Erythroblast (primary cell): ENCODE measurements around the gene APP.

Experiments
- DNase-seq, 2 experiments: peaks; one replicate each; lab custom pipeline; 2025; lab: John Stamatoyannopoulos, UW
- GATA1 ChIP-seq: IDR thresholded peaks from 2 replicates; pipeline ENCODE4 v1.6.1; 2011; ENCODE audit warnings: low read depth, mild to moderate bottlenecking, control low read depth, low read length, moderate library complexity
- POLR2A ChIP-seq: IDR thresholded peaks from 2 replicates; pipeline ENCODE4 v1.6.1; 2011; ENCODE audit warnings: mild to moderate bottlenecking, low read length

Gene APP

GRCh38 chr21:26007951-26008498, 162.5 kb downstream of the APP start:
- TF ChIP-seq POLR2A (no peak), GATA1 (no peak)
- no peak for DNase-seq

DNA sequence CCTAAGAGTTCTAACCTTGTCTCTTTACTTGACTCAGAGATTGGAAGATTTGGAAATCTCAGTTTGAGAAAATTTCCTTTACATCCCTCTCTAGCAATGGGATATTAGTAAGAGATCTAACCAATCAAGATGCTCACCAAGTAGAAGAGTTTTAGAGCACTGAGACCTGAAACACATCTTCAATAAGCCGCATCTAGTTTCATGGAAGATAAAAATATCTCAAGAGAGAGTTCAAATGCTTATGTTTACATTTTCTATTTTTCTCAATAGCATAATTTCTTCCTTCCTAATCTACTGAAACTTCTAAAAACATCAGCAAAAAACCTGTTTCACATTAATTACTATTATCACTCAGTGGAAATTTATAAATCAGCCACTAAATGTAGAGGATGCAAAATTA, 165.1 kb downstream of the APP start:
- no peak for DNase-seq
- TF ChIP-seq GATA1: no peak
- TF ChIP-seq POLR2A: no peak

DNA sequence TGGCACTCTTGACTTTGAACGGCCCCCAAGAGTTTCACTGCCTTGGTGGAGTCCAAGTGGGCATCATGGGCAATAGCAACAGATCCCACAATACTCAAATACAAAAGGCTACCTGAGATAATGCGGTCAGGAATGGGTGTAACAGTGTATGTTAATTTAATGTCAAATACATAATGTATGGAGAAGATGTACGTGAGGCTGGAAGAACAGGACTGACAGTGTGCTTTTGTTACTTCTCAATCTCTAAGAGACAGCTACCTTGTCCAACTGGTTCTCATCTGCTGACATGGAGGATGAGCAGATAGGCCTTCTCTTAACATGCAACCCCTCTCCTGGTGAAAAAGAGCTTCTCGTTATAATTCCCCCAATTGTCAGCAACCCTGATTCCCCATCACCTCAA, 167.2 kb downstream of the APP start:
- DNase-seq: no peak
- TF ChIP-seq GATA1: no peak
- no peak for TF ChIP-seq POLR2A

DNA sequence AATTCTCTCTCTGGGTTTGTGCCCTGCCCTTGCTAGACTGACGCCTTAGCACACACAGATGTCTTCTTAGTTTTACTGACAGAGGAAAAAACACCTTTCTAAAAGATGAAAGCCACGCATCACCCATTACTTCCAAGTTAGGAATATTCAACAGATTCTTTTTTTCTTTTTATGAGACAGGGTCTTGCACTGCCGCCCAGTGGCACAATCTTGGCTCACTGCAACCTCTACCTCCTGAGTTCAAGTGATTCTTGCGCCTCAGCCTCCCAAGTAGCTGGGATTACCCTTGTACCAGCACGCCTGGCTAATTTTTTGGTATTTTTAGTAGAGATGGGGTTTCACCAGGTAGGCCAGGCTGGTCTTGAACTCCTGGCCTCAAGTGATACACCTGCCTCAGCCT, 169.2 kb downstream of the APP start:
- TF ChIP-seq GATA1 (no peak), POLR2A (no peak)
- DNase-seq: no peak

DNA sequence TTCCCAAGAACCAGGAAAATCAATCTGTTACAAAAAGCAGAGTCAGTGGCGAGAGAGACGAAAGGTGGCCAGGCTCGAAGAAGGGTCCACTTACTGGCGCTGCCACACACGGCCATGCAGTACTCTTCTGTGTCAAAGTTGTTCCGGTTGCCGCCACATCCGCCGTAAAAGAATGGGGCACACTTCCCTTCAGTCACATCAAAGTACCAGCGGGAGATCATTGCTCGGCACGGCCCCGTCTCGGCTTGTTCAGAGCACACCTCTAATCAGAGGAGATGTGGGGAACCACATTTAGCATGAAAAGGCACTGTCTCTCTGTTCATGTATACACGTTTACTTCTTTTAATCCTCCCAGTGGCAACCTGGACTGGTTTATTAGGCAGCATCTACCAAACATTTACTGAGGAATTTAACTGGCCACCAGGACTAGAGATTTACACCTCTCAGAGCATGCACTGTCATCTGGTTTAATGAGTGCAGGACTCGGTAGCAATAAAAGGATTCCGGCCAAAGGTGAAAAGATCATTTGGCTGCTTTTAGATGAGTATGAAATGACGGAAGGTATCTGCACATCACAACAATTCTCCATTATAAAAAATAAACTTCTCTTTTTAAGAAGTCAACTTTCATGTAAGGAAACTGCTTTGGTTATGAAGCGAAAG, 170.5 kb downstream of the APP start:
- TF ChIP-seq GATA1: no peak
- no peak for TF ChIP-seq POLR2A
- no peak for DNase-seq

- DNase-seq: no peak
- TF ChIP-seq POLR2A (no peak), GATA1 (no peak)
Measured at GRCh38 chr21:25997788-25998611, 172.6 kb downstream of the APP start.

DNA sequence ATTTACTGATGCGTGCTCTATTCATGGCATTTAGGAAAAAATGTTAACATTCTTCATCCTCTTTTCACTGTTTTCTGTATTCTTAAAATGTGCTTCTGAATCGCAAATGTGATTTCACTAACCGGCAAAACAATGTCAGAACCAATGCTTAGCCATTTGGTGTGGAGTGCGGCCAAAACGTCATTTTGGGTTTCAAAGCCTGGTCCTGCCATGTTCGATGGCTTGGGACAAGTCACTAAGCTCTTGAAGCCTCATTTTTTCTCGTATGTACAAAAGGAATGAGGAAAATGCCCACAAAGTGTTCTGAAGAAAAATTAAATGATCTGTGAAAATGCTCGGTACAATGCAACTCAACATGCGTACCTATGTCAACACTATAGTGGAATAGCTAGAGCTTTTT, 175.3 kb downstream of the APP start:
- TF ChIP-seq GATA1 (no peak), POLR2A (no peak)

GRCh38 chr21:25994758-25995163, 175.8 kb downstream of the APP start:
- TF ChIP-seq GATA1 (no peak), POLR2A (no peak)
- DNase-seq: no peak

More for the DNA sequence above, 175.3 kb downstream of the APP start:
- DNase-seq: no peak

DNA sequence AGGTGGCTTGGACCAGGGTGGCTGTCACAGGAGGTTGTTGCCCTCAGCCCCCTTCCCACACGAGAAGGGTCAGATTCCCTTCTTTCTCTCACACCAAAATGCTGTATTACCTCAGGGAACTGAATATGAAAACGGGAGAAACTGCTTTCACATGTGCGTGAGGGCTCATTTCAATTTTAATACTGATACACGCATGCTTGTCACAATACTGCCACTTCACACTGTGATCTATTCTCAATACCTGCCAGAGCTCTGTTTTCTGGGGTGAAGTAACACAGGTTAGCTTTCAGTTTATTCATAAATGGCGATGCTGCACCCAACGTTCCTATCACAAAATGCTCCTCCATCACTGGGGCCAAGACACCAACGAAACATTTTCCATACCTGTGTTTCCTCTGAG, 181.8 kb downstream of the APP start:
- no peak for DNase-seq
- TF ChIP-seq GATA1 (no peak), POLR2A (no peak)

GRCh38 chr21:25987531-25987930, 183.0 kb downstream of the APP start:
- TF ChIP-seq POLR2A (no peak), GATA1 (no peak)
- no peak for DNase-seq

GRCh38 chr21:25986928-25987327, 183.6 kb downstream of the APP start:
- TF ChIP-seq GATA1: no peak
- TF ChIP-seq POLR2A: no peak
- DNase-seq: no peak

DNA sequence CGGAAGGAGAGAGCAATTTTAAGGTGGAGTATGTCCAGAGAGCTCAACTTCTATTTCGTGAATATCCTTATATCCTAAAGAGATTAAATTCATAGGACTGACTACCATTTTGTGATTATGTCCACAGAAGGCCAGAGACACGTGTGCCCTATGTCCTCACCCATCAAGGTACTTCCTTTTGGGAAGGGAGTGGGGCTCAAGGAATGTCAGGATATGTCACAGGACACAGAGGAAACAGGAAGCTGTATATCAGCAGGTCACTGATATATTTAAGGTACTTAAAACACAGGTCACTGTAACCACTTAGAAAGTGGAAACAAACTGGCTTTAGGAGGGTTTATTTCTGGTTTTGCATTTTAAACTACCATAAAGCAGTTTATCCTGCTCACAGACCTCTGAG, 184.6 kb downstream of the APP start:
- DNase-seq: no peak

GRCh38 chr21:25984538-25984937, 186.0 kb downstream of the APP start:
- DNase-seq: no peak
- no peak for TF ChIP-seq POLR2A
- no peak for TF ChIP-seq GATA1

More for the DNA sequence above, 184.6 kb downstream of the APP start:
- TF ChIP-seq POLR2A: no peak
- no peak for TF ChIP-seq GATA1

DNA sequence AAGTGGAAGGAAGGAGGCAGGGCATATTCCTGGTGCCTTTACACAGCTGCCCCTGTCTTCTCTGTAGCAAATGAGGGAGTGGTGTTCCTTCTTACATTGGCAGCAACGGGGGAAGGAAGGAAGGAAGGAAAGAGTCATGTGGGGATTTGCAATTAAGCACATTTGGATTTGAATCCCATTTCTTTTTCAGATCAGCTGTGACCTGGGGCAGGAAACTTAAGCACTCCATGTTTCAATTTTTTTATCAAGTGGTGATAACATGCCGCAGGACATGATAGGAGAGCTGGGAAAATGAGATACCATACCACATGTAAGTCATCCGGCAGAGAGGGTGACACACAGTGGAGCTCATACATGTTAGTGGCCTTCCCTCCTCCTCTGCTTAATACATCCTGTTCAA, 186.8 kb downstream of the APP start:
- no peak for TF ChIP-seq POLR2A
- TF ChIP-seq GATA1: no peak
- peak; percentile 6 to 36 for DNase-seq
